Activated CD8-positive, alpha-beta T cell treated with anti-CD3 and anti-CD28 coated beads, Interleukin-2, amount 10 ng/mL, durations not matched to agents 7 days and 5 days (primary cell): ENCODE results near the gene AMELY. TPM values are rescaled to one million over a fixed set of nuclear protein-coding genes. Genes with fewer than 3 reads are reported as not detected.
"Not testable (repeated sequence)": the region's sequence is repeated elsewhere in the genome, so short reads cannot be mapped to it uniquely, and the experiment has no call there.

Experiments used
- ATAC-seq: fragments of 150-1000 bp; cut with Tn5 transposase; one replicate; pipeline ENCODE4 v1.10.0; 2021; ENCODE audit warnings: moderate library complexity
- CTCF ChIA-PET: fragments of 350-600 bp; sonication (Branson Sonifier 250); formaldehyde crosslinking; loops from one replicate; lab custom pipeline; 2021; ENCODE audit warnings: antibody characterized with exemption; lab: Charles Lee
- POLR2A ChIA-PET: fragments of 350-600 bp; sonication (Branson Sonifier 250); formaldehyde crosslinking; loops from one replicate; lab custom pipeline; 2021; ENCODE audit warnings: antibody characterized with exemption; lab: Charles Lee
- DNase-seq: peaks from one replicate; pipeline ENCODE4 v3.0.0-alpha.2; 2020
- H3K27ac Mint-ChIP-seq: one replicate; pipeline ENCODE4 v1.8.0; 2021; ENCODE audit warnings: mild to moderate bottlenecking, mixed read lengths
- H3K27me3 Mint-ChIP-seq: one replicate; pipeline ENCODE4 v1.8.0; 2021; ENCODE audit warnings: low read depth, mixed read lengths
- H3K36me3 Mint-ChIP-seq: one replicate; pipeline ENCODE4 v1.8.0; 2021; ENCODE audit warnings: low read depth, mixed read lengths
- H3K4me1 Mint-ChIP-seq: one replicate; pipeline ENCODE4 v1.8.0; 2021; ENCODE audit warnings: low read depth, mixed read lengths
- H3K4me3 Mint-ChIP-seq: one replicate; pipeline ENCODE4 v1.8.0; 2021; ENCODE audit warnings: mild to moderate bottlenecking, mixed read lengths
- H3K9me3 Mint-ChIP-seq: one replicate; pipeline ENCODE4 v1.8.0; 2022; ENCODE audit warnings: mixed read lengths; ENCODE audit not compliant: insufficient read depth
- total RNA-seq, 2 experiments: library from RNA; stranded (reverse); gene quantifications; one replicate each; pipeline ENCODE4 v1.2.3, GENCODE V29; 2021

The AMELY gene
- total RNA-seq, 2 experiments from 2014 or later: not detected

DNA sequence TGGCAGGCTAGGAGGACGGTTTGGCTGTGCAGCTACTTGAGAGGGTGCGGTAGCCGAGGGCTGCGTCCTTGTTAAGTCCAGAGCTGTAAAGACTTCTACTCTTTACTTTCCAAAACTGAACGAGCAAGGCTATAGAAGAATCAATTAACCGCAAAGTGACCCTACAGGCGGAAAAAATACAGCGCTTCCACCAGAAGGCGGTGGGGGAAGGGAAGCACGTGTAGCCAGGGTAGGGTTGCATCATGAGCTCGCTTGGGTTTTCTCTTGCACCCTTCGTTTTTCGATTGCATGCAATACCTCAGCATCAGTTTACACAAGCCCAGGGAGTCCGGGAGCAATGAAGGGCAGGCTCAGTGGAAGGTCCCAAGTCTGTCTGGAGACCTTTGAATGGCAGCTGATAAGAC is 2.4 kb downstream of the AMELY start:
- POLR2A ChIA-PET: interaction anchor here (0.6 kb wide), 1 partner anchor 120 kb away, joined by 3 read pairs; no protein-coding TSS in a partner anchor
- Mint-ChIP-seq H3K4me3 (no peak overlapping the region), H3K27ac (no peak overlapping the region), H3K36me3 (no peaks in the 10 kb centered on the region), H3K4me1 (peaks cover 3% of the 10 kb centered on the region), H3K27me3 (peaks cover 28% of the 10 kb centered on the region), H3K9me3 (no peaks in the 10 kb centered on the region)
- peak; percentile 18 for DNase-seq
- no peak for ATAC-seq
- CTCF ChIA-PET: no interaction called here

DNA sequence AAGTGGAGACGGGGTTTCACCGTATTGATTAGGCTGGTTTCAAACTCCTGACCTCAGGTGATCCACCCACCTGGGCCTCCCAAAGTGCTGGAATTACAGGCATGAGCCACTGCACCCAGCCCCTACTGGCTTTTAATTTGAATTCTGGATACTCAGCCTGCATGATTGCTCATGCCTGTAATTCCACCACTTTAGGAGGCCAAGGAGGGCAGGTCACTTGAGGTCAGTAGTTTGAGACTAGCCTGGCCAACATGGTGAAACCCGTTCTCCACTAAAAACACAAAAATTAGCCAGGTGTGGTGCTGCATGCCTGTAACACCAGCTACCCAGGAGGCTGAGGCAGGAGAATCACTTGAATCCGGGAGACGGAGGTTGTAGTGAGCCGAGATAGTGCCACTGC is 3.5 kb downstream of the AMELY start:
- H3K27me3 Mint-ChIP-seq: peaks cover 26% of the 10 kb centered on the region
- DNase-seq, H3K27ac Mint-ChIP-seq, H3K4me1 Mint-ChIP-seq, H3K9me3 Mint-ChIP-seq, H3K4me3 Mint-ChIP-seq, H3K36me3 Mint-ChIP-seq, ATAC-seq, POLR2A ChIA-PET, CTCF ChIA-PET: not testable (repeated sequence)

DNA sequence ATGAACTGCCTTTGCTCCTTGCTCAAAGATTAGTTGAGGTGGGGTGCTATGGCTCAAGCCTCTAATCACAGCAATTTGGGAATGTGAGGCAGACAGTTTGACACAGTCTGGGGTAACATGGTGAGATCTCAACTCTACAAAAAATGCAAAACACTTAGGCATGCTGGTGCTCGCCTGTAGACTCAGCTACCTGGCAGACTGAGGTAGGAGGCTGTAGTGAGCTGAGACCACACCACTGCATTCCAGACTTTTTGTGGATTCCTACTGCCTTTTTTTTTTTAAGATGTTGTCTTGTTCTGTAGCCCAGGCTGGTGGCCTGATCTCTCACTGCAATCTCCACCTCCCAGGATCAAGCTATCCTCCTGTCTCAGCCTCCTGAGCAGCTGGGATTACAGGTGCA is 4.0 kb downstream of the AMELY start:
- CTCF ChIA-PET: no interaction called here
- H3K9me3 Mint-ChIP-seq: no peaks in the 10 kb centered on the region
- H3K4me3 Mint-ChIP-seq: no peak overlapping the region
- DNase-seq (no peak), ATAC-seq (no peak)
- H3K4me1 Mint-ChIP-seq: peaks cover 3% of the 10 kb centered on the region
- H3K27ac Mint-ChIP-seq: no peak overlapping the region
- POLR2A ChIA-PET: no interaction called here
- H3K36me3 Mint-ChIP-seq: no peaks in the 10 kb centered on the region
- peaks cover 23% of the 10 kb centered on the region for H3K27me3 Mint-ChIP-seq

DNA sequence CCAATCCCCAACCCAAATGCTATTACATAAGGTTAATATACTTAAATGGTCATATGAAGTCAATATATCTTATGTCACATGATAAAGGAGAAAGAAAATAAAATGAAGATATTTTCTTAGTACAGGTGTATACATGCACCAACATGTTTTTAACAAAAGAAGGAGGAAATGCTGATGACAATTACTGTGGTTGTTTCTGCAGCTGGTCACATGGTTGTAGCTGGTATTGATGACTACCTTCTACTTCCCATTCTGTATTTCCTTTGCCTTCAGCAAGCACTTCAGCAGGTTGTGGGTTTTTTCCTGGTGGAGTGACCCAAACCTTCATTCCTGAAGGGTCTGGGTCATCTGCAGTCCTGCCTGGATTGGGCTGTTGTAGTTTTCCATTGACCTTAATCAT is 9.4 kb downstream of the AMELY start:
- ATAC-seq, H3K9me3 Mint-ChIP-seq, H3K36me3 Mint-ChIP-seq, CTCF ChIA-PET, H3K4me3 Mint-ChIP-seq, H3K4me1 Mint-ChIP-seq, DNase-seq, H3K27ac Mint-ChIP-seq, H3K27me3 Mint-ChIP-seq, POLR2A ChIA-PET: not testable (repeated sequence)

DNA sequence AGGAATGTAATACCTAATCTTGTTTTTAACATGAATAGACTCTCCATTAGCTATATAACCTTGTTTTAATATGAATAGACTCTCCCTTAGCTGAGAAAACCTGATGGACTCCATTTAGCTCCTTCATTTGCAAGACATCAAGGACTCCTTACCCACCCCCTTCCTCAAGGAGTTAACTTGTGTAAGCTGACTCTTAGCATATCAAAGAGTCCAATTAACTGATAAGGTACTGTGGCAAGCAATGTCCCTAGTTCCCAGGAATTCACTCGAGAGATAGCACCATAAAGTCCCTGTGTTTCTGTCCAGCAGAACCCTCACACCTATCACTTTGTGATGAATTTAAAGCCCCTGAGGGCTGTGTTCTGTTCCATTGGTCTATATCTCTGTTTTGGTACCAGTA is 16.3 kb downstream of the AMELY start:
- DNase-seq (no peak), ATAC-seq (no peak)
- POLR2A ChIA-PET: no interaction called here
- Mint-ChIP-seq H3K9me3 (no peaks in the 10 kb centered on the region), H3K4me3 (no peak overlapping the region), H3K27ac (no peak overlapping the region), H3K36me3 (no peaks in the 10 kb centered on the region), H3K27me3 (no peaks in the 10 kb centered on the region), H3K4me1 (no peaks in the 10 kb centered on the region)
- CTCF ChIA-PET: no interaction called here

DNA sequence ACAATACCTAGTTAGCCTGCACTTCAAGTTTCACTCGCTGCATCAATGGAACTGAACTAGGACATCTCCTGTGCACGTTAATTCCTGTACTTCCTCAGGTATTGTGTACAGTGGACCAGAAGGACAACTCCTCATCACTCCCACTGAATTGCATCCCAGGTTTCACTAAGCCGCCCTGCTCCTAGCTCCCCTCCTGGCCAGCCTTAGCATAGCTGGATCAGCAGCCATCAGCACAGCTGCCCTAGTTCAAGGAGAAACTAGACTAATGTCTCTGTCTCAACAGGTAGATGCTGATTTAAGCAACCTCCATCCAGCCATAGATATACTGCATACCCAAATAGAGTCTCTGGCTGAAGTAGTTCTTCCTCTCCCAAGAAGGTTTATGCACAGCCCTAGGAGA is 17.1 kb downstream of the AMELY start:
- no peak for ATAC-seq
- ChIA-PET POLR2A (no interaction called here), CTCF (no interaction called here)
- no peaks in the 10 kb centered on the region for H3K4me1 Mint-ChIP-seq
- no peak overlapping the region for H3K27ac Mint-ChIP-seq
- H3K27me3 Mint-ChIP-seq: no peaks in the 10 kb centered on the region
- DNase-seq: no peak
- H3K36me3 Mint-ChIP-seq: no peaks in the 10 kb centered on the region
- H3K4me3 Mint-ChIP-seq: no peak overlapping the region
- H3K9me3 Mint-ChIP-seq: no peaks in the 10 kb centered on the region

DNA sequence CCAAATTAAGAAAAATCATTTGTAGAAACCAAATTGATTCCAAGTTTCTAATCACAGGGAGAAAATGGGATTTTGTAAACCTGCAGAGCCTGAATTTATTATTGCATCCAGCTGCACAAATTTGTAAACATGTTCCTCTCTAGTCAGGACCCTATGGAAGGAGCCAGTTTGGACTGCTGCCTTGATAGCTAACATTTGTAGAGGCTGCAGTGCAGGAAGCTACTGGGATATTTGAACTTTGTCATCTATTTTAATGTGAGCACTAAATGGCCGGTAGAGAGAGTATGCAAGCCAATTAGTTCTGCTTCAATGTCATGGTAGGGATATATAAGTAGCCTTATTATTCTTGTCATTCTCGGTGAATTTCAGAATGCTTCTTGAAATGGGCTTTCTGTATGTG is 62.2 kb downstream of the AMELY start:
- CTCF ChIA-PET: no interaction called here
- Mint-ChIP-seq H3K4me3 (no peak overlapping the region), H3K9me3 (no peaks in the 10 kb centered on the region), H3K27me3 (no peaks in the 10 kb centered on the region), H3K4me1 (no peaks in the 10 kb centered on the region), H3K36me3 (no peaks in the 10 kb centered on the region), H3K27ac (no peak overlapping the region)
- DNase-seq (no peak), ATAC-seq (no peak)
- POLR2A ChIA-PET: no interaction called here

DNA sequence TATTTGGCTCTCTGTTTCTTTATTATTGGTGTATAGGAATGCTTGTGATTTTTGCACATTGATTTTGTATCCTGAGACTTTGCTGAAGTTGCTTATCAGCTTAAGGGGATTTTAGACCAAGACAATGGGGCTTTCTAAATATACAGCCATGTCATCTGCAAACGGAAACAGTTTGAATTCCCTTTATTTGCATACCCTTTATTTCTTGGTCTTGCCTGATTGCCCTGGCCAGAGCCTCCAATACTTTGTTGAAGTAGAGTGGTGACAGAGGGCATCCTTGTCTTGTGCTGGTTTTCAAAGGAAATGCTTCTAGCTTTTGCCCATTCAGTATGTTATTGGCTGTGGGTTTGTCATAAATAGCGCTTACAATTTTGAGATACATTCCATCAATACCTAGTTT is 68.9 kb downstream of the AMELY start:
- CTCF ChIA-PET, POLR2A ChIA-PET, H3K36me3 Mint-ChIP-seq, H3K9me3 Mint-ChIP-seq, DNase-seq, H3K27ac Mint-ChIP-seq, H3K4me1 Mint-ChIP-seq, H3K4me3 Mint-ChIP-seq, ATAC-seq, H3K27me3 Mint-ChIP-seq: not testable (repeated sequence)

Other genes with a start within 250 kb of the AMELY start
- gene TBL1Y, start 1.1 kb downstream of the AMELY start, total RNA-seq: under 1 TPM; 0.16 to 0.18 TPM